ENCODE data around the gene PLEKHN1. TPM values are rescaled to one million over a fixed set of nuclear protein-coding genes. Genes with fewer than 3 reads are reported as not detected.
"Not testable (repeated sequence)": the region's sequence is repeated elsewhere in the genome, so short reads cannot be mapped to it uniquely, and the experiment has no call there.

The PLEKHN1 gene
- total RNA-seq, 1 donor from 2014 or later, result under 0.01 TPM

- DNase-seq (ENCODE audit: low read depth in 2 of 2), result not testable (repeated sequence)
These were observed 25.0 kb downstream of the PLEKHN1 start for GRCh38 chr1:991275-991674.

GRCh38 chr1:991895-992294 is 25.6 kb downstream of the PLEKHN1 start:
- peak in 1 of 2 donors; percentile 20 for DNase-seq (ENCODE audit: low read depth in 2 of 2)

- DNase-seq (ENCODE audit: low read depth in 2 of 2), result no peak
These were observed 26.1 kb downstream of the PLEKHN1 start for GRCh38 chr1:992362-992761.

- peak in 1 of 2 donors; percentile 51 for DNase-seq (ENCODE audit: low read depth in 2 of 2)
These were observed 27.2 kb downstream of the PLEKHN1 start for GRCh38 chr1:993379-993995.

GRCh38 chr1:994546-994945 is 28.3 kb downstream of the PLEKHN1 start:
- peak in 1 of 2 donors; percentile 47 for DNase-seq (ENCODE audit: low read depth in 2 of 2)

GRCh38 chr1:995665-996633 is 29.7 kb downstream of the PLEKHN1 start:
- peak in 1 of 2 donors; percentile 35 for DNase-seq (ENCODE audit: low read depth in 2 of 2)

GRCh38 chr1:996851-997712 is 30.8 kb downstream of the PLEKHN1 start:
- peak in 1 of 2 donors; percentile 28 for DNase-seq (ENCODE audit: low read depth in 2 of 2)

- DNase-seq (ENCODE audit: low read depth in 2 of 2), result no peak
These were observed 31.4 kb downstream of the PLEKHN1 start for GRCh38 chr1:997713-997992.

GRCh38 chr1:997993-998744 is 31.9 kb downstream of the PLEKHN1 start:
- DNase-seq (ENCODE audit: low read depth in 2 of 2), result peak in 1 of 2 donors; percentile 50

GRCh38 chr1:998745-998994 is 32.4 kb downstream of the PLEKHN1 start:
- no peak for DNase-seq (ENCODE audit: low read depth in 2 of 2)

GRCh38 chr1:998995-999724 is 32.9 kb downstream of the PLEKHN1 start:
- DNase-seq (ENCODE audit: low read depth in 2 of 2), result peak; percentile 42 to 65

- DNase-seq (ENCODE audit: low read depth in 2 of 2), result peak; percentile 94 to 98
These were observed 33.6 kb downstream of the PLEKHN1 start, which contains the start of gene HES4 for GRCh38 chr1:999725-1000356. Gene HES4, minus strand, starts transcription at chr1:1000097. Its CDS starts 124 bp downstream, at chr1:999973.

- DNase-seq (ENCODE audit: low read depth in 2 of 2), result peak; percentile 89 to 96
These were observed 34.2 kb downstream of the PLEKHN1 start for GRCh38 chr1:1000357-1001056.

GRCh38 chr1:1001057-1001783 is 34.9 kb downstream of the PLEKHN1 start:
- DNase-seq (ENCODE audit: low read depth in 2 of 2), result no peak

GRCh38 chr1:1003618-1004419 is 37.5 kb downstream of the PLEKHN1 start:
- no peak for DNase-seq (ENCODE audit: low read depth in 2 of 2)

GRCh38 chr1:1004420-1004779 is 38.1 kb downstream of the PLEKHN1 start:
- no peak for DNase-seq (ENCODE audit: low read depth in 2 of 2)

- peak; percentile 63 to 68 for DNase-seq (ENCODE audit: low read depth in 2 of 2)
These were observed 38.8 kb downstream of the PLEKHN1 start for GRCh38 chr1:1004780-1005697.

Measured in lung microvascular endothelial cell (primary cell).